Uterus (tissue), 4 donors: ENCODE measurements around the gene RAB9A. TPM values are rescaled to one million over a fixed set of nuclear protein-coding genes. Genes with fewer than 3 reads are reported as not detected.
A peak's percentile ranks its signal among the peaks of the same experiment; 100 is the strongest.

ENCODE experiments used
- DNase-seq, 2 donors: peaks; one replicate each; pipeline ENCODE4 v3.0.0-alpha.2; 2019 to 2020
- H3K27ac ChIP-seq, 2 donors: fragments of 200-600 bp; sonication (generic); 1 replicate in 1 of 2; 2 replicates in 1 of 2; pipeline ENCODE4 v1.5.1; 2016 to 2018
- H3K27me3 ChIP-seq, 2 donors: fragments of 200-600 bp; sonication (generic); one replicate each; pipeline ENCODE4 v1.5.1; 2018 to 2019; ENCODE audit warnings: control low read depth in 1 of 2
- H3K36me3 ChIP-seq, 2 donors: fragments of 200-600 bp; sonication (generic); one replicate each; pipeline ENCODE4 v1.5.1; 2019; ENCODE audit warnings: control low read depth in 1 of 2
- H3K4me1 ChIP-seq, 2 donors: fragments of 200-600 bp; sonication (generic); one replicate each; pipeline ENCODE4 v1.5.1; 2018 to 2019; ENCODE audit warnings: control low read depth in 1 of 2
- H3K4me3 ChIP-seq, 2 donors: fragments of 200-600 bp; sonication (generic); 1 replicate in 1 of 2; 2 replicates in 1 of 2; pipeline ENCODE4 v1.5.1; 2018 to 2019; ENCODE audit warnings: mild to moderate bottlenecking in 1 of 2
- H3K9me3 ChIP-seq, 2 donors: fragments of 200-600 bp; sonication (generic); one replicate each; pipeline ENCODE4 v1.5.1; 2019; ENCODE audit warnings: control low read depth in 1 of 2
- CTCF ChIP-seq, 4 experiments: fragments of 200-600 bp in 2 of 4; fragments of 450-650 bp in 2 of 4; sonication (generic) in 2 of 4; IDR thresholded peaks; one replicate each; pipeline ENCODE4 v1.5.1; 2016 to 2019; ENCODE audit warnings: antibody characterized with exemption in 4 of 4, mild to moderate bottlenecking in 2 of 4, moderate library complexity in 1 of 4
- POLR2A ChIP-seq, 2 donors: fragments of 450-650 bp; IDR thresholded peaks; one replicate each; pipeline ENCODE4 v1.6.1; 2016; ENCODE audit warnings: antibody characterized with exemption in 2 of 2, mild to moderate bottlenecking in 1 of 2, moderate library complexity in 1 of 2
- intact Hi-C: fragments of 100-400 bp; cut with DNase I; formaldehyde crosslinking; loops from one replicate; pipeline ENCODE4 v1.15.1; 2023; ENCODE audit warnings: low total_unique reads
- total RNA-seq, 4 donors: library from RNA; depleted of rRNA in 3 of 4; stranded (reverse); fragments of >200 nt in 3 of 4; gene quantifications; one replicate each; pipeline versions ENCODE4 v1.1.0 to v1.2.4, GENCODE V29; 2014 to 2023
- donor health status: DM: yes; HTN: yes; CAD: no.

Gene RAB9A
- total RNA-seq, 4 donors from 2014 or later: 27.2 to 40.2 (median 28.2) TPM

GRCh38 chrX:13748486-13748885, 59.6 kb downstream of the RAB9A start:
- H3K4me1 ChIP-seq: no peaks in the 10 kb centered on the region
- no peaks in the 10 kb centered on the region for H3K27me3 ChIP-seq
- no peak overlapping the region for H3K4me3 ChIP-seq
- H3K27ac ChIP-seq: no peak overlapping the region
- no peak for TF ChIP-seq POLR2A (IDR thresholded peaks at IDR 0.05)
- TF ChIP-seq CTCF (IDR thresholded peaks at IDR 0.05): no peak
- no peaks in the 10 kb centered on the region for H3K9me3 ChIP-seq
- intact Hi-C loops: no loop called here
- no peaks in the 10 kb centered on the region for H3K36me3 ChIP-seq
- no peak for DNase-seq

DNA sequence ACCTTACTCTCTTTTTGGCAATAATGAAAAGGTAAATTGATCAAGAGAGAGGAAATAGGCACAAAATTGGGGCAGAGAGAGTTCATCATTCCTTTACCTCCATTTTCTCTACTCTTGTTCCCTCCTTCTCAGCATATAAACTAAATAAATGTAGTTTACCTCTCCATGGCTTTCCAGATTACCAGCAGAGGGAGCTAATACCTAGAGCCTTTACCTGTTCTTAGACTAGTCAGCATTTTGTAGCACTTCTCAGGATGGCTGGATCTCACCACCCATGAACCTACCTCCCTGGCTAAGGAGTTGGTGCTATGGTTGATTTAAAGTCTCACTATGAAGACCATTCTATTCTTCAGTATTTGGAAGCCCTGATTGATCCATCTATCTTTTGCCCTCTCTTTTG, 61.3 kb downstream of the RAB9A start:
- no peaks in the 10 kb centered on the region for H3K36me3 ChIP-seq
- H3K4me3 ChIP-seq: no peak overlapping the region
- TF ChIP-seq POLR2A (IDR thresholded peaks at IDR 0.05) (no peak), CTCF (IDR thresholded peaks at IDR 0.05) (peak; percentile 39 to 52 (median 40))
- no peaks in the 10 kb centered on the region for H3K9me3 ChIP-seq
- H3K27ac ChIP-seq: no peak overlapping the region
- intact Hi-C loops: no loop called here
- H3K4me1 ChIP-seq: no peaks in the 10 kb centered on the region
- no peak for DNase-seq
- no peaks in the 10 kb centered on the region for H3K27me3 ChIP-seq

- TF ChIP-seq CTCF (IDR thresholded peaks at IDR 0.05) (no peak), POLR2A (IDR thresholded peaks at IDR 0.05) (no peak)
- no peak overlapping the region for H3K27ac ChIP-seq
Measured at GRCh38 chrX:13750812-13751211, 61.9 kb downstream of the RAB9A start.

DNA sequence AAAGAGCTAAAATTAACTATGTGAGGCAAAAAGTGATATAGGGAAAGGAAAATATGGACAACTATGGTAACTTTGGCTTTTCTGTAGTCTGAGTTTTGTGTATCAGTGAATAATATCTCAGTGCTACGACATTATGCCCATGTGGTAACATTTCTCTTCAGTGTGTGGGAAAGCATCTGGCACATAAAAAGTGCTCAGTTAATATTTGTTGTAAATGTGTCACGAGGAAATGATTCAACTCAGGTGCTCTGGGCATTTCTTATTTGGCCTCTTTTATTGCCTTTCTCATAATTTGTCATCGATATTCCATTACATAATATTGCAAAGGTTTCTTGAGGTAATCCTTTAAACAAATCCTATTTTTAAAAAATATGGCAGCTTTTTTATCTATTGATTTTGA, 63.2 kb downstream of the RAB9A start:
- DNase-seq: no peak
- H3K4me1 ChIP-seq: no peaks in the 10 kb centered on the region
- H3K9me3 ChIP-seq: no peaks in the 10 kb centered on the region
- H3K27ac ChIP-seq: no peak overlapping the region
- no peak overlapping the region for H3K4me3 ChIP-seq
- intact Hi-C loops: no loop called here
- no peak for TF ChIP-seq POLR2A (IDR thresholded peaks at IDR 0.05)
- TF ChIP-seq CTCF (IDR thresholded peaks at IDR 0.05): no peak
- no peaks in the 10 kb centered on the region for H3K27me3 ChIP-seq
- peaks cover 0 to 2% of the 10 kb centered on the region in 2 donors for H3K36me3 ChIP-seq

More at GRCh38 chrX:13750812-13751211, 61.9 kb downstream of the RAB9A start:
- Histone ChIP-seq H3K9me3 (no peaks in the 10 kb centered on the region), H3K4me3 (no peak overlapping the region), H3K4me1 (no peaks in the 10 kb centered on the region), H3K27me3 (no peaks in the 10 kb centered on the region), H3K36me3 (no peaks in the 10 kb centered on the region)
- DNase-seq: no peak
- intact Hi-C loops: no loop called here

GRCh38 chrX:13752646-13753045, 63.7 kb downstream of the RAB9A start:
- no peak overlapping the region for H3K4me3 ChIP-seq
- no peak for DNase-seq
- H3K4me1 ChIP-seq: no peaks in the 10 kb centered on the region
- no peak overlapping the region for H3K27ac ChIP-seq
- no peaks in the 10 kb centered on the region for H3K27me3 ChIP-seq
- no peak for TF ChIP-seq CTCF (IDR thresholded peaks at IDR 0.05)
- no peak for TF ChIP-seq POLR2A (IDR thresholded peaks at IDR 0.05)
- no peaks in the 10 kb centered on the region for H3K9me3 ChIP-seq
- intact Hi-C loops: no loop called here
- peaks cover 0 to 2% of the 10 kb centered on the region in 2 donors for H3K36me3 ChIP-seq
